SJSA1 (cell line): ENCODE data around the gene COQ9. TPM values are rescaled to one million over a fixed set of nuclear protein-coding genes. Genes with fewer than 3 reads are reported as not detected.
"Not testable (repeated sequence)": the region's sequence is repeated elsewhere in the genome, so short reads cannot be mapped to it uniquely, and the experiment has no call there.

Source experiments
- DNase-seq, 2 experiments: peaks; one replicate each; pipeline ENCODE4 v3.0.0-alpha.2; 2015 to 2020; ENCODE audit warnings: low spot score in 2 of 2, low read depth in 1 of 2
- H3K27ac ChIP-seq: fragments of 250-450 bp; sonication (Bioruptor Pico); 2 replicates; pipeline ENCODE4 v1.5.1; 2020; ENCODE audit warnings: mild to moderate bottlenecking, moderate library complexity
- H3K27me3 ChIP-seq: fragments of 250-450 bp; sonication (Bioruptor Pico); replicated peaks from 2 replicates; pipeline ENCODE4 v1.5.1; 2020; ENCODE audit warnings: mild to moderate bottlenecking, moderate library complexity
- H3K36me3 ChIP-seq: fragments of 250-450 bp; sonication (Bioruptor Pico); 2 replicates; pipeline ENCODE4 v1.5.1; 2020; ENCODE audit warnings: mild to moderate bottlenecking
- H3K4me1 ChIP-seq: fragments of 250-450 bp; sonication (Bioruptor Pico); replicated peaks from 2 replicates; pipeline ENCODE4 v1.6.1; 2021; ENCODE audit warnings: mild to moderate bottlenecking
- H3K4me3 ChIP-seq: fragments of 250-450 bp; sonication (Bioruptor Pico); 2 replicates; pipeline ENCODE4 v1.5.1; 2020; ENCODE audit warnings: mild to moderate bottlenecking
- H3K9me3 ChIP-seq: fragments of 250-450 bp; sonication (Bioruptor Pico); replicated peaks from 2 replicates; pipeline ENCODE4 v1.5.1; 2020; ENCODE audit warnings: mild to moderate bottlenecking
- total RNA-seq: library from RNA; depleted of rRNA; stranded (reverse); fragments of >200 nt; shearing (Covaris generic); gene quantifications from 2 replicates; pipeline ENCODE4 v1.2.3, GENCODE V29; 2014; rRNA removed

COQ9 gene
- 34.6 and 41.5 TPM in 2 replicates for total RNA-seq

- peaks cover 23% of the 10 kb centered on the region for H3K36me3 ChIP-seq
- H3K9me3 ChIP-seq = no peaks in the 10 kb centered on the region
- peak within 1 kb of the TSS; percentile 60 for H3K27ac ChIP-seq
- DNase-seq = peak; percentile 89 to 94
- H3K4me1 ChIP-seq = peaks cover 10% of the 10 kb centered on the region
- H3K27me3 ChIP-seq = no peaks in the 10 kb centered on the region
- peak within 1 kb of the TSS; percentile 84 for H3K4me3 ChIP-seq
These were observed at the start of gene COQ9, which contains the start of gene CIAPIN1 for GRCh38 chr16:57447186-57447962. TSS of gene COQ9 (plus strand) at chr16:57447479. CDS start at chr16:57447506, 27 bp downstream. TSS of gene CIAPIN1 (minus strand) at chr16:57447385. CDS start at chr16:57440928, 6,457 bp downstream.

GRCh38 chr16:57397493-57397892 is 49.8 kb upstream of the COQ9 start:
- H3K36me3 ChIP-seq, H3K4me3 ChIP-seq, H3K4me1 ChIP-seq, H3K27me3 ChIP-seq, DNase-seq, H3K9me3 ChIP-seq, H3K27ac ChIP-seq: not testable (repeated sequence)

- peaks cover 4% of the 10 kb centered on the region; the same call in 1 of the 2 replicates for H3K27me3 ChIP-seq
- H3K36me3 ChIP-seq = no peaks in the 10 kb centered on the region
- no peaks in the 10 kb centered on the region for H3K9me3 ChIP-seq
- no peak for DNase-seq
- no peak overlapping the region for H3K4me3 ChIP-seq
- no peak overlapping the region for H3K27ac ChIP-seq
- no peaks in the 10 kb centered on the region for H3K4me1 ChIP-seq
These were observed 45.2 kb upstream of the COQ9 start for GRCh38 chr16:57401943-57402640.

GRCh38 chr16:57403965-57404817 is 43.1 kb upstream of the COQ9 start, which contains the start of gene CCL17:
TSS of gene CCL17 (plus strand) at chr16:57404767. CDS start at chr16:57413933, 9,166 bp downstream.
- no peaks in the 10 kb centered on the region for H3K9me3 ChIP-seq
- peaks cover 4% of the 10 kb centered on the region; the same call in 1 of the 2 replicates for H3K27me3 ChIP-seq
- no peaks in the 10 kb centered on the region for H3K36me3 ChIP-seq
- H3K27ac ChIP-seq = no peak within 1 kb of the TSS
- no peaks in the 10 kb centered on the region for H3K4me1 ChIP-seq
- no peak for DNase-seq
- no peak within 1 kb of the TSS for H3K4me3 ChIP-seq

GRCh38 chr16:57405097-57405496 is 42.2 kb upstream of the COQ9 start:
- Histone ChIP-seq H3K4me1 (no peaks in the 10 kb centered on the region), H3K4me3 (no peak overlapping the region), H3K27me3 (peaks cover 4% of the 10 kb centered on the region; the same call in 1 of the 2 replicates), H3K9me3 (no peaks in the 10 kb centered on the region), H3K27ac (no peak overlapping the region), H3K36me3 (no peaks in the 10 kb centered on the region)
- DNase-seq = no peak

GRCh38 chr16:57406881-57407280 is 40.4 kb upstream of the COQ9 start:
- no peak for DNase-seq
- Histone ChIP-seq H3K4me1 (no peaks in the 10 kb centered on the region), H3K4me3 (no peak overlapping the region), H3K27me3 (peaks cover 4% of the 10 kb centered on the region; the same call in 1 of the 2 replicates), H3K9me3 (no peaks in the 10 kb centered on the region), H3K27ac (no peak overlapping the region), H3K36me3 (no peaks in the 10 kb centered on the region)

- DNase-seq = no peak
- Histone ChIP-seq H3K9me3 (no peaks in the 10 kb centered on the region), H3K27ac (no peak overlapping the region), H3K4me3 (no peak overlapping the region), H3K4me1 (no peaks in the 10 kb centered on the region), H3K36me3 (no peaks in the 10 kb centered on the region), H3K27me3 (no peaks in the 10 kb centered on the region; the same call in 1 of the 2 replicates)
These were observed 39.5 kb upstream of the COQ9 start for GRCh38 chr16:57407521-57408353.

- H3K4me3 ChIP-seq = no peak overlapping the region
- no peak for DNase-seq
- H3K27ac ChIP-seq = no peak overlapping the region
- H3K9me3 ChIP-seq = no peaks in the 10 kb centered on the region
- no peaks in the 10 kb centered on the region; the same call in 1 of the 2 replicates for H3K27me3 ChIP-seq
- no peaks in the 10 kb centered on the region for H3K36me3 ChIP-seq
- no peaks in the 10 kb centered on the region for H3K4me1 ChIP-seq
These were observed 38.2 kb upstream of the COQ9 start for GRCh38 chr16:57409065-57409464.

- H3K27me3 ChIP-seq = no peaks in the 10 kb centered on the region
- H3K9me3 ChIP-seq = no peaks in the 10 kb centered on the region
- no peak for DNase-seq
- no peak overlapping the region for H3K27ac ChIP-seq
- no peaks in the 10 kb centered on the region for H3K36me3 ChIP-seq
- no peak overlapping the region for H3K4me3 ChIP-seq
- H3K4me1 ChIP-seq = no peaks in the 10 kb centered on the region
These were observed 37.2 kb upstream of the COQ9 start for GRCh38 chr16:57409870-57410587.

- no peak overlapping the region for H3K27ac ChIP-seq
- DNase-seq = no peak
- no peak overlapping the region for H3K4me3 ChIP-seq
- H3K4me1 ChIP-seq = peaks cover 1% of the 10 kb centered on the region
- H3K27me3 ChIP-seq = no peaks in the 10 kb centered on the region
- H3K9me3 ChIP-seq = no peaks in the 10 kb centered on the region
- H3K36me3 ChIP-seq = no peaks in the 10 kb centered on the region
These were observed 35.8 kb upstream of the COQ9 start for GRCh38 chr16:57411362-57411976.

- H3K9me3 ChIP-seq = no peaks in the 10 kb centered on the region
- no peak for DNase-seq
These were observed 34.7 kb upstream of the COQ9 start for GRCh38 chr16:57412584-57412983.

GRCh38 chr16:57413301-57413730 is 34.0 kb upstream of the COQ9 start:
- Histone ChIP-seq H3K4me1 (peaks cover 17% of the 10 kb centered on the region), H3K36me3 (no peaks in the 10 kb centered on the region), H3K27me3 (no peaks in the 10 kb centered on the region), H3K4me3 (no peak overlapping the region), H3K27ac (no peak overlapping the region), H3K9me3 (no peaks in the 10 kb centered on the region)
- no peak for DNase-seq

More at GRCh38 chr16:57412584-57412983, 34.7 kb upstream of the COQ9 start:
- Histone ChIP-seq H3K4me3 (no peak overlapping the region), H3K36me3 (no peaks in the 10 kb centered on the region), H3K4me1 (peaks cover 13% of the 10 kb centered on the region), H3K27me3 (no peaks in the 10 kb centered on the region), H3K27ac (no peak overlapping the region)
